Fibroblast of lung (primary cell): Measurements from ENCODE around the gene IL19. TPM values are rescaled to one million over a fixed set of nuclear protein-coding genes. Genes with fewer than 3 reads are reported as not detected.
A peak's percentile ranks its signal among the peaks of the same experiment; 100 is the strongest.

ENCODE experiments used
- DNase-seq, 2 donors: peaks; one replicate each; pipeline versions ENCODE4 v3.0.0 to v3.0.0-alpha.2; 2010; ENCODE audit warnings: low read depth in 2 of 2
- H2AFZ ChIP-seq: 2 replicates; pipeline ENCODE4 v1.5.1; 2012; ENCODE audit warnings: low read length, control low read depth, inconsistent platforms
- H3K27ac ChIP-seq: 2 replicates; pipeline ENCODE4 v1.5.1; 2011; ENCODE audit warnings: low read length, control low read depth; ENCODE audit not compliant: insufficient read depth
- H3K27me3 ChIP-seq: 2 replicates; pipeline ENCODE4 v1.5.1; 2011; ENCODE audit warnings: mild to moderate bottlenecking, low read length; ENCODE audit not compliant: control insufficient read depth, insufficient read depth
- H3K36me3 ChIP-seq: 2 replicates; pipeline ENCODE4 v1.5.1; 2011; ENCODE audit warnings: low read length; ENCODE audit not compliant: control insufficient read depth, insufficient read depth
- H3K4me1 ChIP-seq: 2 replicates; pipeline ENCODE4 v1.5.1; 2011; ENCODE audit warnings: low read length; ENCODE audit not compliant: control insufficient read depth, insufficient read depth; ENCODE audit errors: extremely low read depth
- H3K4me2 ChIP-seq: 2 replicates; pipeline ENCODE4 v1.5.1; 2011; ENCODE audit warnings: low read length, control low read depth; ENCODE audit not compliant: insufficient read depth; ENCODE audit errors: extremely low read depth
- H3K4me3 ChIP-seq, 4 experiments: fragments of 200-600 bp in 1 of 4; sonication (generic) in 1 of 4; replicated peaks in 1 of 4; 2 replicates each; pipeline ENCODE4 v1.5.1; 2011 to 2016; ENCODE audit warnings: low read length in 4 of 4, low read depth in 3 of 4, mild to moderate bottlenecking in 3 of 4, control low read depth in 2 of 4, inconsistent platforms in 1 of 4, mixed read lengths in 1 of 4; ENCODE audit not compliant: insufficient read depth in 1 of 4; ENCODE audit errors: control extremely low read depth in 1 of 4
- H3K79me2 ChIP-seq: 2 replicates; pipeline ENCODE4 v1.5.1; 2012; ENCODE audit warnings: mild to moderate bottlenecking, low read length, inconsistent platforms; ENCODE audit not compliant: control insufficient read depth, insufficient read depth
- H3K9ac ChIP-seq: 2 replicates; pipeline ENCODE4 v1.5.1; 2011; ENCODE audit warnings: mild to moderate bottlenecking, low read length, control low read depth; ENCODE audit not compliant: insufficient read depth
- H3K9me3 ChIP-seq: 2 replicates; pipeline ENCODE4 v1.5.1; 2012; ENCODE audit warnings: low read depth, low read length; ENCODE audit not compliant: control insufficient read depth, insufficient read depth
- H4K20me1 ChIP-seq: 2 replicates; pipeline ENCODE4 v1.5.1; 2011; ENCODE audit warnings: low read length; ENCODE audit not compliant: control insufficient read depth, insufficient read depth; ENCODE audit errors: extremely low read depth
- EZH2 ChIP-seq: IDR thresholded peaks from 2 replicates; pipeline ENCODE4 v1.5.1; 2012; ENCODE audit warnings: low read length, control low read depth, mild to moderate bottlenecking; ENCODE audit errors: missing control alignments
- polyA plus RNA-seq, 2 donors: library from polyadenylated mRNA; depleted of rRNA in 1 of 2; stranded (reverse) in 1 of 2; unstranded in 1 of 2; fragments of >200 nt; gene quantifications; 2 replicates each; pipeline ENCODE4 v1.2.1, GENCODE V29; 2011 to 2012; ENCODE audit warnings: missing spikeins in 1 of 2
- total RNA-seq: library from RNA; depleted of rRNA; stranded (reverse); fragments of >200 nt; gene quantifications from 2 replicates; pipeline ENCODE4 v1.2.1, GENCODE V29; 2014
- TF ChIP-seq, protein P1 (sequence below), 2 donors: IDR thresholded peaks in 1 of 2; conservative IDR thresholded peaks in 1 of 2; 1 replicate in 1 of 2; 2 replicates in 1 of 2; pipeline ENCODE4 v1.5.1; 2011 to 2012; ENCODE audit warnings: low read length in 2 of 2, control low read depth in 1 of 2, inconsistent platforms in 1 of 2, low read depth in 1 of 2, mild to moderate bottlenecking in 1 of 2

IL19 gene
- total and polyA plus RNA-seq, 2 donors (not counting 1 experiment from before 2014, with no cell fraction given): not detected

DNA sequence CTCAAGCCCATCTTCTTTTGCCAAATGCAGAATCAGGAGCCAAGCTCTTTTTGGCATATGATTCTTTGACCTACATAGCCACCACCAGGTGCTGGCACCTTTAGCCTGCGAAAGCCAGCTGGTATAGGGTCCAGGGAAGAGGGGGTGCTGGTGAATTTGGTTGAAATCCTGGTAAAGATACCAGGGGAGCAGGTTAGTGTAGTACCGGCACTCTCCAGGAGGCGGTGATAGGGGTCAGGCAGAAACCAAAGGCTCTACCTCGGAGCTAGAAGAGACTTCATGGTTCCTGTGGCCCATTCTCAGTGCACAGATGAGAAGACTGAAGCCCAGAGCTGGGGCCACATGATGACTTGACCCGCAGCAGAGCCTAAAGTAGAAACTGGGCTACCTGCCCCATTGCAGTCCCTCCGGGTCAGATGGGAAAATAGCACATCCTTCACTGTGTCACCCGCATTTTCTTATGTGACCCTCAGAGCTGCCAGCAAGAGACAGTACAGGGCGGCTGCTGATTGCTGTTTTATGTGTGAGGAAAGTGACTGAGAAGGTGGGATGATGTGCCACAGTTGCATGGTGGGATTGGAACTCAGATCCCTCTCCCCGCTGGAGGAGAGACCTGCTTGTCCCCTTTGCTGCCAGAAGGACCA is 36.0 kb upstream of the IL19 start:
- no peak overlapping the region for H3K27ac ChIP-seq
- H3K27me3 ChIP-seq: no peaks in the 10 kb centered on the region
- H3K4me2 ChIP-seq: no peak overlapping the region
- no peak overlapping the region for H2AFZ ChIP-seq
- TF ChIP-seq, protein P1, sequence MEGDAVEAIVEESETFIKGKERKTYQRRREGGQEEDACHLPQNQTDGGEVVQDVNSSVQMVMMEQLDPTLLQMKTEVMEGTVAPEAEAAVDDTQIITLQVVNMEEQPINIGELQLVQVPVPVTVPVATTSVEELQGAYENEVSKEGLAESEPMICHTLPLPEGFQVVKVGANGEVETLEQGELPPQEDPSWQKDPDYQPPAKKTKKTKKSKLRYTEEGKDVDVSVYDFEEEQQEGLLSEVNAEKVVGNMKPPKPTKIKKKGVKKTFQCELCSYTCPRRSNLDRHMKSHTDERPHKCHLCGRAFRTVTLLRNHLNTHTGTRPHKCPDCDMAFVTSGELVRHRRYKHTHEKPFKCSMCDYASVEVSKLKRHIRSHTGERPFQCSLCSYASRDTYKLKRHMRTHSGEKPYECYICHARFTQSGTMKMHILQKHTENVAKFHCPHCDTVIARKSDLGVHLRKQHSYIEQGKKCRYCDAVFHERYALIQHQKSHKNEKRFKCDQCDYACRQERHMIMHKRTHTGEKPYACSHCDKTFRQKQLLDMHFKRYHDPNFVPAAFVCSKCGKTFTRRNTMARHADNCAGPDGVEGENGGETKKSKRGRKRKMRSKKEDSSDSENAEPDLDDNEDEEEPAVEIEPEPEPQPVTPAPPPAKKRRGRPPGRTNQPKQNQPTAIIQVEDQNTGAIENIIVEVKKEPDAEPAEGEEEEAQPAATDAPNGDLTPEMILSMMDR (conservative IDR thresholded peaks at IDR 0.05 in 1 of 2, IDR thresholded peaks at IDR 0.05 in 1 of 2; ENCODE audit: low read depth in 1 of 2, low read length in 2 of 2): peak; percentile 82 to 88
- no peak for TF ChIP-seq EZH2
- H3K9me3 ChIP-seq: no peaks in the 10 kb centered on the region
- H3K4me3 ChIP-seq: no peak overlapping the region
- peak in 1 of 2 donors; percentile 43 for DNase-seq
- peaks cover 16% of the 10 kb centered on the region for H3K36me3 ChIP-seq
- H3K4me1 ChIP-seq: peaks cover 2% of the 10 kb centered on the region
- no peaks in the 10 kb centered on the region for H3K79me2 ChIP-seq
- no peaks in the 10 kb centered on the region for H4K20me1 ChIP-seq
- no peak overlapping the region for H3K9ac ChIP-seq

DNA sequence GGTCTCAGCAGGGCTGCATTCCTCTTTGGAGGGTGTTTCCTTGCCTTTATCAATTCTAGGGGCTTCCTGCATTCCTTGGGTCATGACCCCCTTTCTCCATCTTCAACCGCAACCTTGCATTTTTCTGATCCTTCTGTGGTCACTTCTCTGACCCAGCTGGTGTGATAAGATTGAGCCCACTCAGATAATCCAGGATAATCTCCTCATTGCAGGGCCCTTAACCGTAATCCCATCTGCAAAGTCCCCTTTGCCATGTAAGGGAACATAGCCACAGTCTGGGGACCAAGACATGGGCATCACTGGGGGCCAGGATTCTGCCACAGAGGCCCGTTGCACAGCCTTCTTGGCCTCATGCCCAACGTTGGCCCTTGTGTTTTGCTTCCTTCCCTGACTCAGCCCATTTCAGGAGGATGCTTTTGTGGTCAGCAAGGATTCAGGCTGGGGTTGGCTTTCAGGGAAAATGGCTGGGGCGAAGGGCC is 35.0 kb upstream of the IL19 start:
- H3K4me1 ChIP-seq: peaks cover 2% of the 10 kb centered on the region
- H3K79me2 ChIP-seq: no peaks in the 10 kb centered on the region
- no peak overlapping the region for H2AFZ ChIP-seq
- peaks cover 15% of the 10 kb centered on the region for H3K36me3 ChIP-seq
- peak; percentile 30 to 50 for DNase-seq
- TF ChIP-seq, protein P1 (conservative IDR thresholded peaks at IDR 0.05 in 1 of 2, IDR thresholded peaks at IDR 0.05 in 1 of 2; ENCODE audit: low read depth in 1 of 2, low read length in 2 of 2): no peak
- H4K20me1 ChIP-seq: no peaks in the 10 kb centered on the region
- no peaks in the 10 kb centered on the region for H3K27me3 ChIP-seq
- H3K9ac ChIP-seq: no peak overlapping the region
- H3K9me3 ChIP-seq: no peaks in the 10 kb centered on the region
- no peak overlapping the region for H3K27ac ChIP-seq
- no peak overlapping the region for H3K4me3 ChIP-seq
- no peak overlapping the region for H3K4me2 ChIP-seq

DNA sequence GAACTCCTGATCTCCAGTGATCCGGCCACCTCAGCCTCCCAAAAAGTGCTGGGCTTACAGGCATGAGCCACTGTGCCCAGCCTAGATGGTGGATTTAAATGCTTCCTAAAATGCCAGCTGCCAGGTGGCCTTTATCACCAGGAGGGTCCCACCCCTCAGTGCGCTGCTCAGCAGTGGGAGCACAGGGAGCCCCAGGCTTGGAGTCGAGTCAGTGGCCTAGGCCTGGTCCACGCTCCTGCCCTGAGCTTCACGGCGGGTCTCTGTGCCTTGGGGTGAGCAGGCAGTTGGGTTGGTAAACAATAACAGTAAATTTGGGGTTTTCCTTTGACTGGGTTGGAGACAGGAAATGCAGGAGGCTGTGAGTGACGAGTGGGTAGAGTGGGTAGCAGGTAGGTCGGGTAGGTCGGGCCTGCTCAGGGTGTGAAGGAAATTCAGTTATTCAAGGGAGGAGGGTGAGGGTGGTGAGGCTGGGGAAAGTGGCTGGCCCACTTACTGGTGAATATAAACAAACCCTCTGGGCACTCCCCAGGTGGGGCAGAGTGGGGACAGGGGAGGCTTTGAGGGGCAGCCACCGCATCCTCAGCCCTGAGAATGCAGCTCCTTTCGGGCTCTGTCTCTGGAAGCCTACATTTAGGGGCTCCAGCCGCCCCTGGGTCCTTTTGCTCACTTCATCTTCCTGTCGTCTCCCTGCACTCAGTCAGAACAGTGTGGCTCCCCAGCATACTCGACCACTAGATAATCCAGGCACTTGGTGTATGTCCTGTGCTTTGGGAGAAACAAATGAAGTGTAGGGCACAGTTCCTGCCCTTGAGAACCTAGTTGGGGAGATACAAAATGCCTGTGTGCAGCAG is 33.5 kb upstream of the IL19 start:
- Histone ChIP-seq H2AFZ (no peak overlapping the region), H3K27me3 (no peaks in the 10 kb centered on the region), H3K27ac (no peak overlapping the region), H3K9me3 (no peaks in the 10 kb centered on the region), H3K36me3 (peaks cover 5% of the 10 kb centered on the region), H3K79me2 (no peaks in the 10 kb centered on the region), H4K20me1 (no peaks in the 10 kb centered on the region), H3K9ac (no peak overlapping the region), H3K4me3 (no peak overlapping the region), H3K4me1 (peaks cover 2% of the 10 kb centered on the region), H3K4me2 (no peak overlapping the region)
- TF ChIP-seq, protein P1 (conservative IDR thresholded peaks at IDR 0.05 in 1 of 2, IDR thresholded peaks at IDR 0.05 in 1 of 2; ENCODE audit: low read depth in 1 of 2, low read length in 2 of 2): no peak
- TF ChIP-seq EZH2: no peak
- no peak for DNase-seq
